ENCODE data around the gene IGF1R.

- TF ChIP-seq EP300 (IDR thresholded peaks at IDR 0.05): no peak
- no peak for TF ChIP-seq CTCF (IDR thresholded peaks at IDR 0.05)
These were observed 58.0 kb downstream of the IGF1R start for GRCh38 chr15:98706387-98706786.
